Mesothelial cell of epicardium (in vitro differentiated cells): Measurements from ENCODE around the gene UBA7. TPM values are rescaled to one million over a fixed set of nuclear protein-coding genes. Genes with fewer than 3 reads are reported as not detected.

Experiments used
- DNase-seq, 2 experiments: peaks; one replicate each; pipeline ENCODE4 v3.0.0; 2021; ENCODE audit warnings: low spot score in 2 of 2; ENCODE audit not compliant: unreplicated experiment in 2 of 2
- H3K27ac Mint-ChIP-seq: 2 replicates; pipeline ENCODE4 v1.8.0; 2021; ENCODE audit warnings: mixed read lengths
- H3K27me3 Mint-ChIP-seq: 2 replicates; pipeline ENCODE4 v1.8.0; 2021; ENCODE audit warnings: low read depth, mixed read lengths
- H3K36me3 Mint-ChIP-seq: 2 replicates; pipeline ENCODE4 v1.8.0; 2021; ENCODE audit warnings: mixed read lengths
- H3K4me1 Mint-ChIP-seq: 2 replicates; pipeline ENCODE4 v1.8.0; 2021; ENCODE audit warnings: mixed read lengths
- H3K4me3 Mint-ChIP-seq: 2 replicates; pipeline ENCODE4 v1.8.0; 2021; ENCODE audit warnings: mild to moderate bottlenecking, moderate library complexity, mixed read lengths
- H3K9me3 Mint-ChIP-seq: 2 replicates; pipeline ENCODE4 v1.8.0; 2021; ENCODE audit warnings: mixed read lengths
- microRNA-seq: library from miRNA; unstranded; fragments of <30 nt; microRNA quantifications from one replicate; pipeline ENCODE4 v1.2.0, GENCODE V29; 2021; ENCODE audit warnings: inconsistent platforms, mixed read lengths
- total RNA-seq: library from RNA; stranded (reverse); gene quantifications from 3 replicates; pipeline ENCODE4 v1.2.1, GENCODE V29; 2021
- TF ChIP-seq, protein P1 (sequence below): fragments of 200-600 bp; sonication (generic); IDR thresholded peaks from one replicate; pipeline ENCODE4 v1.5.0; 2021; ENCODE audit warnings: antibody characterized with exemption; ENCODE audit not compliant: unreplicated experiment

The UBA7 gene
- total RNA-seq, 1 donor from 2014 or later, result 139 TPM

DNA sequence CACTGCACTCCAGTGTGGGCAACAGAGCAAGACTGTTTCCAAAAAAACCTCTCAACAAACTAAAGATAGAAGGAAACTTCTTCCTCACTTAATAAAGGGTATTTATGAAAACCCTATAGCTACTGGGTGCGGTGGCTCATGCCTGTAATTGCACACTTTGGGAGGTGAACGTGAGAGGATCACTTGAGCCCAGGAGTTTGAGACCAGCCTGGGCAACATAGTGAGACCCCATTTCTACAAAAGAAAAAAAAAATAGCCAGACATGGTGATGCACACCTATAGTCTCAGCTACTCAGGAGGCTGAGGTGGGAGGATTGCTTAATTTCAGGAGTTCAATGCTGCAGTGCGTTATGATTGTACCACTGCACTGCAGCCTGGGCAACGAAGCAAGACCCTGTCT is 49.8 kb downstream of the UBA7 start:
- DNase-seq, result no peak
- no peaks in the 10 kb centered on the region for H3K27me3 Mint-ChIP-seq
- peaks cover 5% of the 10 kb centered on the region for H3K9me3 Mint-ChIP-seq
- H3K27ac Mint-ChIP-seq, result no peak overlapping the region
- peaks cover 15% of the 10 kb centered on the region for H3K36me3 Mint-ChIP-seq
- H3K4me3 Mint-ChIP-seq, result no peak overlapping the region
- TF ChIP-seq, protein P1, sequence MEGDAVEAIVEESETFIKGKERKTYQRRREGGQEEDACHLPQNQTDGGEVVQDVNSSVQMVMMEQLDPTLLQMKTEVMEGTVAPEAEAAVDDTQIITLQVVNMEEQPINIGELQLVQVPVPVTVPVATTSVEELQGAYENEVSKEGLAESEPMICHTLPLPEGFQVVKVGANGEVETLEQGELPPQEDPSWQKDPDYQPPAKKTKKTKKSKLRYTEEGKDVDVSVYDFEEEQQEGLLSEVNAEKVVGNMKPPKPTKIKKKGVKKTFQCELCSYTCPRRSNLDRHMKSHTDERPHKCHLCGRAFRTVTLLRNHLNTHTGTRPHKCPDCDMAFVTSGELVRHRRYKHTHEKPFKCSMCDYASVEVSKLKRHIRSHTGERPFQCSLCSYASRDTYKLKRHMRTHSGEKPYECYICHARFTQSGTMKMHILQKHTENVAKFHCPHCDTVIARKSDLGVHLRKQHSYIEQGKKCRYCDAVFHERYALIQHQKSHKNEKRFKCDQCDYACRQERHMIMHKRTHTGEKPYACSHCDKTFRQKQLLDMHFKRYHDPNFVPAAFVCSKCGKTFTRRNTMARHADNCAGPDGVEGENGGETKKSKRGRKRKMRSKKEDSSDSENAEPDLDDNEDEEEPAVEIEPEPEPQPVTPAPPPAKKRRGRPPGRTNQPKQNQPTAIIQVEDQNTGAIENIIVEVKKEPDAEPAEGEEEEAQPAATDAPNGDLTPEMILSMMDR, result no peak
- peaks cover 5% of the 10 kb centered on the region for H3K4me1 Mint-ChIP-seq

DNA sequence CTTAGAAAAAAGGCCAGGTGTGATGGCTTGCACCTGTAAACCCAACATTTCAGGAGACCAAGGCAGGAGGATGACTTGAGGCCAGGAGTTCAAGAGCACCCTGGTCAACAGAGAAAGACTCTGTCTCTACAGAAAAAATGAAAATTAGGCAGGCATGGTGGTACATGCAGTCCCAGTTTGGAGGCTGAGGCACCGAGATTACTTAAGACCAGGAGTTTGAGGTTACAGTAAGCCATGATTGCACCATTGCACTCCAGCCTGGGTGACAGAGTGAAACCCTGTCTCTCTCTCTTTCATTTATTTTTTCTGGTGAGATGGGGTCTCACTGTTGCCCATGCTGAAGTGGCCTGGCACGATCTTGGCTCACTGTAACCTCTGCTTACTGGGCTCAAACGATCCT is 52.1 kb downstream of the UBA7 start:
- Mint-ChIP-seq H3K36me3 (peaks cover 11% of the 10 kb centered on the region), H3K4me3 (no peak overlapping the region), H3K27me3 (no peaks in the 10 kb centered on the region), H3K9me3 (peaks cover 5% of the 10 kb centered on the region), H3K27ac (no peak overlapping the region), H3K4me1 (peaks cover 5% of the 10 kb centered on the region)
- TF ChIP-seq, protein P1, result no peak
- DNase-seq, result no peak

DNA sequence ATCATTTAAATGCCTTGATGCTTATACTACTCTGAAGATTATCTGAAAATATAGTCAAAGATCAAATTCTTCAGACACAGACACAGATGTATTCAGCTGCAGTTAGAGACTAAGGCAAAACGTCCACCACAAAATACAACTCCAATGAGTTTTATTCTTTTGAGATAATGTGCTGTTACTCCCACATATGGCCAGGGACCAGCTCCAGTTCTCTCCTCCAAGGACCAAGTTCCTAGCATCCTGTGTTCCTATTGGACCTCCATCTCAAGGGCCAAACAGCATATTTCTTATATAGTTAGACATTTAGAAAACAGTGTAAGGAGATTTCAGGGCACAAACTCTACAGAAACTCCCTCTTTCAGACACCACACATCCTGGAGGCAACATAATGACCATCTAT is 54.5 kb downstream of the UBA7 start:
- Mint-ChIP-seq H3K9me3 (no peaks in the 10 kb centered on the region), H3K4me3 (no peak overlapping the region), H3K4me1 (peaks cover 11% of the 10 kb centered on the region), H3K27me3 (no peaks in the 10 kb centered on the region), H3K27ac (peak overlapping the region; percentile 49), H3K36me3 (peaks cover 3% of the 10 kb centered on the region)
- DNase-seq, result no peak
- TF ChIP-seq, protein P1, result no peak

DNA sequence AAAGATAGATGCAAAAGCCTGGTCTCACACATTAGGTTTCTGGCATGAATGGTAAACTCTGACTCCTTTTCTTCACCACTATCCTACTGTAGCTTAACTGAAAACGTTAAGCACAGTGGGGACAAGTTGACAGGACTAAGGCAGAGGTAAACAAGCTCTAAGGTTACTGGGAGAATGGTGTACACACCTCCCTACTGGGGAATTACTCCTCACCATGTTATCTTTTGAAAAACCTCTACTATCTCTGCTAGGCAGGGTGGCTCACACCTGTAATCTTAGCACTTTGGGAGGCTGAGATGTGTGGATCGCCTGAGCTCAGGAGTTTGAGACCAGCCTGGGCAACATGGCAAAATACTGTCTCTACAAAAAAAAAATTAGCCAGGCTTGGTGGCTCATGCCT is 56.6 kb downstream of the UBA7 start:
- H3K27me3 Mint-ChIP-seq, result no peaks in the 10 kb centered on the region
- H3K4me3 Mint-ChIP-seq, result no peak overlapping the region
- TF ChIP-seq, protein P1, result no peak
- H3K4me1 Mint-ChIP-seq, result peaks cover 19% of the 10 kb centered on the region
- peaks cover 4% of the 10 kb centered on the region for H3K36me3 Mint-ChIP-seq
- DNase-seq, result no peak
- no peaks in the 10 kb centered on the region for H3K9me3 Mint-ChIP-seq
- no peak overlapping the region for H3K27ac Mint-ChIP-seq

DNA sequence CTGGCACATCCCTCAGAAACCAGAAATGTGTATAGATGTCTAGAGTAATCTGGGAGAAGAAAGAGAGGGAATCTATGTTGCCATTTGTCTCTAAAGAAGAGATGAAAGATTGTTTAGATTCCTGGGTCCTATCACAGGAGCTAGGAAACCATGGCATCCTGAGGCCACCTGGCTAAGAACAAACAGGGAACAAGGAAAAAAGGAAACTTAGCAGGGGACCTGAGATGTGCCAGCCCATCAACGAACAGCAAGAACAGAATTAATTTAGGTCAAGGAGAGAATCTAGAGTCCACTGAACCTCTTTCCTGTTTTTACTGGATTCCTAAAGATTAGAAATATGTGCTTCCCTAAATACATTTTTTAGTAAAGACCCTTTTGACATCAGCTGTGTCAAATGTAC is 57.7 kb downstream of the UBA7 start:
- peaks cover 4% of the 10 kb centered on the region for H3K36me3 Mint-ChIP-seq
- no peak for DNase-seq
- H3K4me3 Mint-ChIP-seq, result no peak overlapping the region
- peaks cover 19% of the 10 kb centered on the region for H3K4me1 Mint-ChIP-seq
- H3K27me3 Mint-ChIP-seq, result no peaks in the 10 kb centered on the region
- TF ChIP-seq, protein P1, result no peak
- H3K9me3 Mint-ChIP-seq, result no peaks in the 10 kb centered on the region
- peak overlapping the region; percentile 52 for H3K27ac Mint-ChIP-seq

Small RNA genes within 50 kb of the gene (microRNA-seq; reads per million reads assigned to microRNA genes)
- gene MIR5193, result 1.5 reads per million

Other genes with a start within 250 kb of the UBA7 start
- gene APEH, start 139.6 kb downstream of the UBA7 start, total RNA-seq, result 111 to 118 TPM (median 115 TPM) in 3 replicates
- 101 to 109 TPM (median 103 TPM) in 3 replicates for gene MST1, start 124.5 kb downstream of the UBA7 start, total RNA-seq
- 57.3 to 59.2 TPM (median 57.5 TPM) in 3 replicates for gene RNF123, start 124.4 kb downstream of the UBA7 start, total RNA-seq
- gene AMIGO3, start 94.3 kb downstream of the UBA7 start, total RNA-seq, result 0.78 to 0.95 TPM in 2 of 3 replicates, not detected in the other
- gene GMPPB, start 90.0 kb downstream of the UBA7 start, total RNA-seq, result 32.3 to 33.9 TPM (median 32.7 TPM) in 3 replicates
- 41.7 to 46.4 TPM (median 46.4 TPM) in 3 replicates for gene IP6K1, start 27.4 kb downstream of the UBA7 start, total RNA-seq
- 0.27 to 0.42 TPM in 2 of 3 replicates, not detected in the other for gene CDHR4, start 14.1 kb downstream of the UBA7 start, total RNA-seq
- gene INKA1, start 10.7 kb downstream of the UBA7 start, total RNA-seq, result 7.7 to 9.4 TPM (median 8.4 TPM) in 3 replicates
- 10.4 to 15.0 TPM (median 10.6 TPM) in 3 replicates for gene TRAIP, start 42.6 kb upstream of the UBA7 start, total RNA-seq
- gene CAMKV, start 56.0 kb upstream of the UBA7 start, total RNA-seq, result 0.14 to 0.58 TPM in 2 of 3 replicates, not detected in the other
- gene MST1R, start 89.9 kb upstream of the UBA7 start, total RNA-seq, result 3.8 to 7.0 TPM (median 4.3 TPM) in 3 replicates
- gene MON1A, start 115.9 kb upstream of the UBA7 start, total RNA-seq, result 5.7 to 6.2 TPM (median 5.7 TPM) in 3 replicates
- 158 to 162 TPM (median 159 TPM) in 3 replicates for gene RBM6, start 126.2 kb upstream of the UBA7 start, total RNA-seq